GM18517 (cell line): ENCODE measurements around the gene RNF220.

Experiments used
- ATAC-seq: cut with Tn5 transposase; IDR thresholded peaks from one replicate; pipeline ENCODE4 v1.9.1; 2021; ENCODE audit warnings: mild to moderate bottlenecking, moderate library complexity; ENCODE audit not compliant: unreplicated experiment

The RNF220 gene

DNA sequence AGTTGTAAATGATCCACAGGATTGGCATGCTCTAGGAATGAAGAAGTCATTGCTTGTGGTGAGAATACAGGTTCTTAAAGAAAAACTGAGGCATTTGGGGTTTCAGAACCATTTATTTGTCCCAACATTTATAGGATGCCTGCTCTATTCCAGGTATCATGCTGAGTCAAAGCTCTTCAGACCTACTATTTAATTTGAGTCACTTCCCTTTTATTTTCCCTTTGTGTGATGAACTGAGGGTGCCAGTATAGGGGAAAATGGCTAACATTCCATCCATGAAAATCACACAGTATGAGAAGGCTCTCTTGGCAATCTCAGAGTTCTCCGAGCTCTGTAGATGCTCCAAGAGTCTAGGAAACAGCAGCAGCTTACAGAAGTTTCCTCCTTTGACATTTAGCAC is 110.4 kb downstream of the RNF220 start:
- ATAC-seq, result no peak

- no peak for ATAC-seq
These were observed 114.1 kb downstream of the RNF220 start for GRCh38 chr1:44519035-44519676.

GRCh38 chr1:44521378-44522080 is 116.5 kb downstream of the RNF220 start:
- ATAC-seq, result no peak

- no peak for ATAC-seq
These were observed 118.8 kb downstream of the RNF220 start for GRCh38 chr1:44523593-44524591.

GRCh38 chr1:44524655-44525500 is 119.8 kb downstream of the RNF220 start:
- no peak for ATAC-seq

DNA sequence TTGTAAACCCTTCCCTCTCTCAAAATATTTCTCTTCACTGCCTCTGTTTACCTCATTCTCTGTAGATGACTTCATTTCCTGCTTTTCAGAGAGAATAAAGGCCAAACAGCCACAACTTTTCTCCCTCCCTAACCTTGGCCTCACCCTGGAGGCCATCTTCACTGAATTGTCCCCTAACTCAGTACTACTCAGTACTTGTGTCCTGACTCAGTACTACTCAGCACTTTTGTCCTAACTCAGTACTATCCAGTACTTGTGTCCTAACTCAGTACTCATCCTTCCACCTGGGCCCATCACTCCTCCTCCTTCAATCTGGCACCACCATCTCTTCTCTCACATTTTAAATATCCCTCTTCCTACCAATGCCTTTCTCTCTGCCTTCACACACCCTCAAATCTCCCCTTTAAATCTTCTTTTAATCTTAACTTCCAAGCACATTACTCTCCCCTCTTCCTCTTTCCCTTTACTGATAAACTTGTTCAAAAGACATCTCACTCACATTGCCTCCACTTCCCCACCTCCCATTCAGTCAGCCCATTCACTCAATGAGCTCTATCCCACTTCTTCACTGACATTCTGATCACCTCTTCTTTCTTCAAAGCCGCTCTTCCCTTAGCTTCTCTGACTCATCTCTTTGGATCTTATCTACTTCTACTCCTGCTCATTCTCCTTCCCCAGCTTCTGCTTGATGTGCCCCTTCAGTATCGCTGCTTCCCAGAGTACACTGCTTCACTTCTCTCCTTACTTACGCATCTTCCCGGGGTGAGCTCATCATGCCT is 121.4 kb downstream of the RNF220 start:
- no peak for ATAC-seq

DNA sequence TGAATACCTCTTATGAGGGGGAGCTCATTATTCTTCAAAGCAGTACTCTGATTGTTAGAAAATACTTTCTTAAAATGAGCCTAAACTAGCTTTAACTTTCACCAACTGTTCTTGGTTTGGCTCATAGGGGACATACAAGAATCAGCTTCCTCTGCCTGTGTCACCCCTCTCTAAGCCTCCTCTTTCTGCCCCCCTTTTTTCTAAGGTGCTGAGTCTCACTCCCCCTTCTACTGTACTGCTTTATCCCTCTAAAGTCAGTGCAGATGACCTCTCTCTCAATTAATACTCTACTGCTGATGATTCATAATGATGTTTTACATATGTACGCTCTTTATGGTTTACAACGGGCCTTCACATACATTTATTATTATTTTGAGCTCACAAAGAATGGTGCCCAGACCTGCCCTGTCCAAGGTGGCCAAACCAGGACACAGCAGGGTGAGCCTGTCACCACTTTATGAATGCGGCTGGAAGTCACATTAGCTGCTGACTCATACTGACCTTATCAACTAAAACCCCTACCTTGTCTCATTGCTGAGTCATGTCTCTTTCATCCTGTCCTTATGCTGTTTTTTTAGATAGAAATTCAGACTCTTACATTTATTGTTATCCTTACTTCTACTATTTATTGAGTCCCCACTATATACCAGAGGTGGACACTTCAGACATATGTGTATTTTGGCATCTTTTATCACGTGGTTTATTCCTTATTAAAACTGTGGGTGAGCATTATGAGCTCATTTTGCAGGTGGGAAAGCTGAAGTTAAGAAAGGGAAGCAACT is 126.9 kb downstream of the RNF220 start:
- no peak for ATAC-seq

DNA sequence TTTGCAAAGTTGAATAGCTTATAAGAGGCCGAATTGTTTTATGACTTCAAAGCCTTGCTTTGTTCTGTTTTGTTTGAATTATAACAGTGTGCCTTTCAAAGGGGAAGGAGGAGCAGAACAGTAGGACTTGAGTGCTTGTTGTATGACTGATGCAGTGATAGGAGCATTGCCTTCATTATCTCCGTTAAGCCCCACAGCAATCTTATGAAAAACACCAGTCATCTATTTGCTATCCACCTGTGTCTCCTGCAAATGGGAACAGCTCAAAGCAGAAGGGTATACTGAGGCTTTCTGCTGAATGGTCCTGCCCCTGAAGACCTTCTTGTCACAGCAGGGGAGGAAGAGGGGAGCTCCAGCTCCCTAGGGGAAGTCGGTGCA is 127.5 kb downstream of the RNF220 start:
- ATAC-seq, result no peak

GRCh38 chr1:44534771-44535170 is 129.7 kb downstream of the RNF220 start:
- no peak for ATAC-seq

DNA sequence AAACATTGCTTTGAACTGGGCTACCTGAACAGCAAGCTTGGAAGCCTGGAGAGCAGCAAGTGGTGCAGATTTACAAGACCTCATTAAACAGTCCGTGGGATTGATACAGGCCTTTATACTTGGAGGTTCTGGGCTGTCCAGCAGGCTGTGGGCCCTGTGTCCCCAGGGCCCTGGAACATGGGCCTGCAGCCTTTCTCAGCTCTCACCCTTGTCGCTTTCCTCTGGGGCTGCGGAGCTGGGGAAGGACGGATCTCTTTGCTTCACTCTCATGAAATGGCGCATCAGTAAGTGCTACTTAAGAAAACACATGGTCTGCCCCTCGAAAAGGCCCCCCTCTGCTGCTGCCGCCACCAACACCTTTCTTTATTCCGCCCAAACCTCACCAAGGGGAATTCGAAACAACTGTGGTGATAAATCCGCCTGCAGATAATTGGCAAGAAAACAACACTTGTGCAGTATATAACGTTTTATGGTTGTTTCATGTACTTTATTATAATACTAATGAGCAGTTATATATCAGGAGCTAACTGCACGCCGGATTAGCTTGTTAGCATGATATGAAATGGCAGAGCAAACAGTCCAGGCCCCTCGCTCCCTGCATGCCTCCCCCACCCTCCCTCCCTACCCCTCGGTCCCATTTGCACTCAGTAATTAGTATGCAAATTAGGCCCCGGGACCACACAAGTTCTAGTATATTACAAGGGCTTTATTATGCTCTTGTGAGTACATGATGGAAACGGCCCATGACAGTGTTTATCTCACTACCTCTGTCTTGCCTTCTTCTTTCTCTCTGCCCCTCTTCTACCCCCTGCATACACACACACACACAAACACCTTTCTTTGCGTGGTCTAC is 131.5 kb downstream of the RNF220 start:
- no peak for ATAC-seq

DNA sequence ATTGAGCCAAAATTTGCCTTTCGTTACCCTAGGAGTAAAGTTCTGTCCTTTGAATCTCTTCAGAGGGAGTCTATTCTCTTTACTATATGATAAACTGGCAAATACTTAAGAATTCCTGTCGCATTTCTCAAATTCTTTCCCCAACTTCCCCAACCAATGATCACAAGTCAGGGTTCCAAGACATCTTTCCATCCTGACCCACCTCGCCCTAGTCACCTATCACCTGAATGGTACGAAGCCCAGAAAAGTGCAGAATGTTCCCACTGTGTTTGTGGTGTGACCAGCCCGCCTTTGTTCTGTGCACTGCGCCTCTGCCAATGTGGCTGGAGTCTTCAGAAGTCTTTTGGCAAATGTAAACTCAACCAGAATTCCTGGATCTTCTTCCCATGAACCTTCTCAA is 132.5 kb downstream of the RNF220 start:
- ATAC-seq, result no peak

GRCh38 chr1:44537956-44538355 is 132.9 kb downstream of the RNF220 start:
- ATAC-seq, result no peak

GRCh38 chr1:44539991-44540730 is 135.1 kb downstream of the RNF220 start:
- ATAC-seq, result no peak

DNA sequence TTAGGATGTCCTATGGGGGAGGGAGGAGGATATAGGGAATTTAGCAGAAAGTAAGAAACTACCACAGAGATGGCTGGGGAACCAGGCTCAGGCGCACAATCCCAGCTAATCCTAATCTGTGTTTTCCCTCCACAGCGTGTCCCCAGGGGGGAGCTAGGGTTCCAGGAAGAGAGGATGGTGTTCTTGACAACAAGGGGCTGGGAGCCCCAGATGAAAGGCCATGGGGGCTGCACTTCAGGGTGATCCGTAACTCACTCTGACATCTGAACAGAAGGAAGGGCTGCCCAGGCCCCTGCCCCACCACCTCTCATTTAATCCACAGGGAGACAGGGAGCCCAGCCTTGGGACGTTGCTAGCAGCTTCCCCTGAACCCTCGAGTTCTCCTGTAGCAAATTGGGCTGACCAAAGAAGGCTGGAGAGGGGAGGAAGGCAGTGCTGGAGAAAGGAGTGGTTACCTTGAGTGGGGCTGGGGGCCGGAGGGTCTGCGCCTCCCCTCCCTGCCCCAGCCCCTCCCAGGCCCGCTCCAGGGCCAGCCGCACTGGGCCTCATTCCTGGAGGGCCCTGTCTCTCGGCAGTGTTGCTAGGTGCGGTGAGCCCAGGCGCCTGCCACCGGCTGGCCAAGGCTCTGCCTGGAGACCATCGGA is 137.5 kb downstream of the RNF220 start:
- ATAC-seq, result no peak

- no peak for ATAC-seq
These were observed 138.1 kb downstream of the RNF220 start for GRCh38 chr1:44543064-44543744.

DNA sequence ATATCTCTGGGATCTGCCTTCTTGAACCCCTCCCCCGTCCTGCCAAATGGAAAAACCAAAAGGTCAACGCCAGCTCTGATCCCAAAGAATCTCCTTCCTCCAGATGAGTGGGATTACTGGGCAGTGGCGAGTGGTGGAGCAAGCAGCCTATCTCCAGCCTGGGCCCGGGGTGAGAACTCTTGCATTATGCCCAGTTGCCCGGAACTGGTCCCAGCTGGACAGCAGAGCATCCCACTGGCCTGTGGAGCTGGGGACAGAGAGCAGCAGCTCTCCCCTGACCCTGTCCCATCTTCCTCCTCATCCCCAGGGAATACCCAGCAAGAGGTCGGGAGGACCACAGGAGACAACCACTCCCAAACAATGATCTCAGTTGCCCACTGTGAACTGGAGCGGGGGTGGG is 138.7 kb downstream of the RNF220 start:
- no peak for ATAC-seq
